Measurements from ENCODE around the gene INTS6L. TPM values are rescaled to one million over a fixed set of nuclear protein-coding genes. Genes with fewer than 3 reads are reported as not detected.

Gene INTS6L, protein sequence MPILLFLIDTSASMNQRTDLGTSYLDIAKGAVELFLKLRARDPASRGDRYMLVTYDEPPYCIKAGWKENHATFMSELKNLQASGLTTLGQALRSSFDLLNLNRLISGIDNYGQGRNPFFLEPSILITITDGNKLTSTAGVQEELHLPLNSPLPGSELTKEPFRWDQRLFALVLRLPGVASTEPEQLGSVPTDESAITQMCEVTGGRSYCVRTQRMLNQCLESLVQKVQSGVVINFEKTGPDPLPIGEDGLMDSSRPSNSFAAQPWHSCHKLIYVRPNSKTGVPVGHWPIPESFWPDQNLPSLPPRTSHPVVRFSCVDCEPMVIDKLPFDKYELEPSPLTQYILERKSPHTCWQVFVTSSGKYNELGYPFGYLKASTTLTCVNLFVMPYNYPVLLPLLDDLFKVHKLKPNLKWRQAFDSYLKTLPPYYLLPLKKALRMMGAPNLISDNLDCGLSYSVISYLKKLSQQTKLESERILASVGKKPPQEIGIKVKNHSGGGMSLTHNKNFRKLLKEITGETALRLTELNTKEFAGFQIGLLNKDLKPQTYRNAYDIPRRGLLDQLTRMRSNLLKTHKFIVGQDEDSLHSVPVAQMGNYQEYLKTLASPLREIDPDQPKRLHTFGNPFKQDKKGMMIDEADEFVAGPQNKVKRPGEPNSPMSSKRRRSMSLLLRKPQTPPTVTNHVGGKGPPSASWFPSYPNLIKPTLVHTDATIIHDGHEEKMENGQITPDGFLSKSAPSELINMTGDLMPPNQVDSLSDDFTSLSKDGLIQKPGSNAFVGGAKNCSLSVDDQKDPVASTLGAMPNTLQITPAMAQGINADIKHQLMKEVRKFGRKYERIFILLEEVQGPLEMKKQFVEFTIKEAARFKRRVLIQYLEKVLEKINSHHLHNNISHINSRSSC
- total RNA-seq (2014; rRNA removed): 2.6 and 6.1 TPM in 2 replicates
- polyA plus RNA-seq (2012): 0.64 TPM

DNA sequence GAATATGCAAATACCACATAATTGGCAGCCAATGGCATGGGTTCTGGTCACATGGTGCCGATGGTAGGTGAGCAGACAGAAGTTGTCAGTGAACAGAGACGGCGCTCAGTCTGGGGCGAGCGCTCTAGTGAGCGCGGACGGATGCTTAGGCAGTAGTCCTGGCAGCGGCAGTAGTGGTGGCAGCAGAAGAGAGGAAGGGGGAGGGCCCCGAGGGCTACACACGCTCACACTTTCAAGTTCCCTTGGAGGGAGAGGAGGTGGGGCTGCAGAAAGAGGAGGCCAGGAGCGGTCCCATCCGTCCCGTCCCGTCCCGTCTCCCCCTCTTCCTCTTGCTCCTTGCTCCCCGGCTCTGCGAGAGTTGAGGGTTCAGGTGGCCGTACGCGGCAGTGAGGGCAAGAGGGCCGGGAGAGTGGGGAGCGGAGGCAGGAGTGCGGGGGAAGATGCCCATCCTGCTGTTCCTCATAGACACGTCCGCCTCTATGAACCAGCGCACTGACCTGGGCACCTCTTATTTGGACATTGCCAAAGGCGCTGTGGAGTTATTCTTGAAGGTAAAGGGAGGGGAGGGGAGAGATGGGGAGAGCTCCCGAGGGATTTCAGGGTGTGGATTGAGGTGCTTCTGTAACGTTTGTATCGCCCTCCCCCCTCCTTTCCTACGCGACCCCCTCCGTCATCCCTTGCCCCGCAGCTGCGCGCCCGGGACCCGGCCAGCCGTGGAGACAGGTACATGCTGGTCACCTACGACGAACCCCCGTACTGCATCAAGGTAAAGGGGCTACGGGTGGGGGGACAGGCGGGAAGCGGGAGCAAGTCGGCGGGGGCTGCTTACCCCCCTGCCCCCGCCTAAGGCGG lies at the start of gene INTS6L:
Gene INTS6L (plus strand): TSS at position 108 of the 852 bp plus-strand sequence. CDS start 333 bp downstream, at position 441.
- peak; percentile 85 for DNase-seq (ENCODE audit: low read depth)

DNA sequence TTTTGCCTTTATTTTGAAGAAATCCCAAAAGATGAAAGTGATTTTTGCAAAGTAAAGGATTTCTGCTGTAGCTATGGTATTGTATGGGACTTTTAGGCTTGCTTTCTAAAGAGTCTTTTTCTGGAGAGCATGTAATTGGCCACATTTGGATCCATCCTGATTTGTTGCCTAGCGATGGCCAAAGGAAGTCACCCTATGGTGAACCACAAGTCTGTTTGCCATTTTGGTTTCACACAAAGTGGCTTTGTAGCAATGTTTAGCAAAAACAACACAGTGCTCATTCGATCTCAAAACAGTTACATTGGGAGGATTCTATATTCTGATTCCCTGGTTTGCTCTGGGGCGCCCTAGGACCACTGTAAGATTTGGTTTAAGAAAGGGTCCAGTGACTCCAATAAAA lies 44.1 kb upstream of the INTS6L start:
- DNase-seq (ENCODE audit: low read depth): no peak

- peak; percentile 60 for DNase-seq (ENCODE audit: low read depth)
Observed at GRCh38 chrX:135477576-135477975, 42.9 kb upstream of the INTS6L start.

- no peak for DNase-seq (ENCODE audit: low read depth)
Observed at GRCh38 chrX:135480076-135480475, 40.4 kb upstream of the INTS6L start.

- DNase-seq (ENCODE audit: low read depth): no peak
Observed at GRCh38 chrX:135481696-135482179, 38.7 kb upstream of the INTS6L start.

DNA sequence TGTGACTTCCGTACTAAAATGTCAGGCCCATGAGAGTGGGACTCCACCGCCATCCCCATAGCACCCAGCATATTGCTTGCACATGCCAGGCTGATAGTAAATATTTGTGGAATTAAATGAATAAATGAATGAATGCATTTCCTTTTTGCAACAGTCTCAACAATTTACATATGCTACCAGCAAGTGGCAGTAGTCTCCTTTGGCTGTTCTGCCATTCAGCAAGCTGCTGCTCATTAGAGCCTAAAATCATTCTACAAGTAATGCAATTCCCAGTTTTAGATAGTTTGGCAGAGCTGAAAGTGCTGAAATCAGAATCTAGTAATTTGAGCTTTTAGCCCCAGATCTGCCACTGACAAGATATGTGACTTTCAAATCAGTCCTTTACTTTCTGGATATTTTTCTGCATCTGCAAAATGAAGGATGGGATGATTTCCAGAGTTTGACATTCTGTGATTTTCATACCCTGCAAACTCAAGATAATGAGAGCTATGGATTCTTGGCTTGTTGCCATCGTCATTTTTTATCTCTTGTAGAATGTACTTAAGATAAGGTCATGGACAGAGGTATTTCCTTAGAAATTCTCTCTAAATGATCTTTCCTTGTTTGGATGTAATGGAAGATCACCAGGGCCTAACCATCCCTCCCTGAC lies 35.7 kb upstream of the INTS6L start:
- peak; percentile 23 for DNase-seq (ENCODE audit: low read depth)

DNA sequence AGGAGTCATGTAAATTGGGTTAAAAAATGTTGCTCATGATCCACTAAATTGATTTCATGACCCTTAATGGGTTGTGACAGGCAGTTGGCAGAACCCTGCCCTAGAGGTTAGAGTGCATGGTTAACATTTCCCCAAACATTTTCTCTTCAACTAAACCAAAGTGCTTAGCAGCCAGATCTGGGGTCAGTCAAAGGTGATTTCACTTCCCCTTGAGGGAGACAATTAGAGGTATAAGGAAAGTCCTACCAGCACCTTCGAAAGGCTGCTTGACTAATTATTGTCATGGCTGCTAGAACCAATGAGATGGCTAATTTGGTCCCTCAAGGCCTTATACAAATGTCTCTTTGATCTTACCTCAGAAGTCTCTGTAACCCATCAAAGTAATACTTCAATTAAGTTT lies 30.9 kb upstream of the INTS6L start:
- no peak for DNase-seq (ENCODE audit: low read depth)

- DNase-seq (ENCODE audit: low read depth): no peak
Observed at GRCh38 chrX:135490979-135491514, 29.4 kb upstream of the INTS6L start.

- no peak for DNase-seq (ENCODE audit: low read depth)
Observed at GRCh38 chrX:135494453-135494852, 26.0 kb upstream of the INTS6L start.

DNA sequence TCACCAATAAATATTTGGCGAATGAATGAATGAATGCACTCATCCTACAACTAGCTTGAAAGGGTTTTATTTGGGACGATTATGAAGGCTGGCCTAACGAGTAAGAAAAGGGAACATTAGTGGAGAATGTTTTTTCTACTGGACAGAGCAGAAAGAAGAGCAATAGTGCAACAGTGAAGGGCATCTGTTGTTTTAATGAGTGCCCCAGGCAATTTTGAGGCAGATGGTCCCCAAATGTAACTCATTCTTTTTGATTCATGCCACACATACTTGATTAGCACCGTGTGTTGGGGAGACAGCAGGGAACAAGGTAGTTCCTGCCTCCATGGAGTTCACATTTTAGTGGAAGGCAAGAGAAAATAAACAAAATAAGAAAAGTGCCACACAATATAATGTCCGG lies 22.7 kb upstream of the INTS6L start:
- DNase-seq (ENCODE audit: low read depth): no peak

DNA sequence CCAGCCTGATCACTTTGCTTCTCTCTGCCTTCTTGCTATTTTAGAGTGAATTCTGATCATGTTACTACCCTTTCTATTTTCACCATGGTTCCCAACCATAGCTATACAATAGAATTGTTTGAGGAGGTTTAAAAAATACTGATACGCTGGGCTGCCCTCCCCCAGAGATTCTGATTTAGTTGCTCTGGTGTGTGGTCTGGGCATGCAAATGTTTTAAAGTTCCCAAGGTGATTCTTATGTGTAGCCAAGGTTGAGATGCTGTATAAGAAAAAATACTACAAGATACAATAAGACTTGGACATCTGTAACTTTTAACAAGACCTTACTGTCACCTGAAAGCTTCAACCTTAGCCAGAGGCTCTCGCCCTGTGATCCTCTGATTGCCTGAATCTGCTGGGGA lies 22.2 kb upstream of the INTS6L start:
- no peak for DNase-seq (ENCODE audit: low read depth)

DNA sequence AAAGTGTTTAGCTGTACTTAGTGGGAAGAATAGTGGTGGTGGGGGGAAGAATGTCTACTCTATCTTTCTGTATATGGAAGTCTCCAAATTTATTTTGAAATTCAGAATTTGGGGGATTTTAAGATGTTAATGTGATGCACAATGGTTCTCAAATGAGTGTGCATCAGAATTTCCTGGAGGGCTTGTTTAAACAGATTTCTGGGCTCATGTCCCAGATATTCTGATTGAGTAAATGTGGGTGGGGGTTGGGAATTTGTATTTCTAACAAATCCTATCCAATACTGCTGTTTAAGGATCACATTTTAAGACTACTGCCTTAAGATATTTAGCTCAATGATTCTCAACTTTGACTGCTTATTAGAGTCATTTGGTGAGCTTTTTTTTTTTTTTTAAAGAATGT lies 15.1 kb upstream of the INTS6L start:
- DNase-seq (ENCODE audit: low read depth): no peak

DNA sequence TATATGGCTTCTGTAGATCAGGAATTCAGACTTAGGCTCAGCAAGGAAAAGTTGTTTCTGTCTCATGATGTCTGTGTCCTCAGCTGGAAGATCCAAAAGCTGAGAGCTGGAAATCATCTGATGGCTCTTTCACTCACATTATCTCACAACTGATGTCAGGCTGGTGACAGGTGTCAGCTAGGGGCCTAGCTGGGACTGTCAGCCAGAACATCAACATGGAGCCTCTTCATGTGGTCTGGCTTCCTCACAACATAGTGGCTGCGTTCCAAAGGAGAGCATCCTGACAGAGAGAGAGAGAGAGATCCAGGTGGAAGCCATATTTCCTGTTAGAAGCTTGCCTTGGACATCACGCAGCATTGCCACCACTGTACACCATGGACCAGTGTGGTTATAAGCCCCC lies 10.6 kb upstream of the INTS6L start:
- DNase-seq (ENCODE audit: low read depth): no peak

DNA sequence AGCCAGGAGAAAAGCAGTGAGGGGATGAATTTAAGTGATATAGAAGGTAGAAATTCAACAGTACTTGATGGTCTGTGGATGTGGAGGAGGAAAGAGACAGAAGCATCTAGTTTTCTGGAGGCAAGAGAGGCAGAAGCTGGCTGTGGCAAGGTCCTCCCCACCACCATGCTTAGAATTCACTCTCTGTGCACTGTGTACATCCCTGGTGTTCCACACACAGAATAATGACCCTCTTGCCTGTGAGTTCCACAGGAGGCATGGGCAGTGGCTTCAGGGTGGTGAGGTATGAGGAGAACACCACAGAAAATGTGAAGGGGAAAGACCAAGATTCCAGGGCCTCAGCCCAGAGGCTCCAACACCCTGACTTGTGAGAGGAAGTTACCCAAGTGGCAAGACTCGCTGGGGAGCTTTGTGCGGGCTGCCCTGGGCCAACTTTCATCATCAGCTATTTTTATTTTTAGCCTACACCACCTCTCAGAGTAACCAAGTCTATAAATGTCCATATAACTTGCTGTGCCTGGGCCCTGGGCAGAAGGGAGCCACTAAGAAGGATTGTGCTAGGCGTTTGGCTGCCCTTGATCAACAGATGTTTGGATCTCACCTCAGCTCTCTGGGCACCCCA lies 7.8 kb upstream of the INTS6L start:
- DNase-seq (ENCODE audit: low read depth): no peak

DNA sequence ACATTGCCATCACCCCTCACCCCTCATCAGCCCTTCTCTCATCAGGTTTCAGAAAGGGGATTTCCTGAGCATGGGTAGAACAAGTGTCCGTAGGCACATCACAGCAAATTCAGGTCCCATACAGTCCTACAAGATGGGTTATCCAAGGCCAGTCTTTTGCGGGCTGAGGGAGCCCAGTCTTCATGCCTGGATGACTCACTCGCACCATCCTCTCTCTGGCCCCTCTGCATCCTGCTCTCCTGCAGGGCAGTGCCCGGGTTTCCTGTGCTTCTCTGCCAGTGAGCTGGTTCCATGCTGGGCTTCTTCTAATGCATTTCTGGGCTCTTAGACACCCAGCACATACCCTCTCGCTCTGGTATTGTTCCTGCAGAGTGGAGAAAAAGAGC lies 7.3 kb upstream of the INTS6L start:
- no peak for DNase-seq (ENCODE audit: low read depth)

DNA sequence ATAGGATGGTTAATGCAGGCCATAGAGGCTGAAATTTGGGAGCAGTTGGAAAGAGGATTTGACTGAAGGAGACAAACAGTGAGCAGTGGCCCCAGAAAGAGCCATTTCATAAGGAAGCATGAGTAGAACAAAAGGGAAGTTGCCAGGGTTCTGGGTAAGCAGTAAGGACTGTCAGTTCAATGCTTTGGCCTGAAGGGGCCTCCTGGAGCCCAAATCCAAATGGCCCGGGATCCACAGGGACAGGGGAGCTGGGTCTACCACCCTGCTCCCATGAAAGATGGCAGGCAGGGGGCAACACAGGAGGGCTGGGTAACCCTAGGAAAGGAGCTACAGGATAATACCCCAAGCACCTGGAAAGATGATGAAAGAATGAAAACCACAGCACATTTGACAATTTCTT lies 4.1 kb upstream of the INTS6L start:
- no peak for DNase-seq (ENCODE audit: low read depth)

DNA sequence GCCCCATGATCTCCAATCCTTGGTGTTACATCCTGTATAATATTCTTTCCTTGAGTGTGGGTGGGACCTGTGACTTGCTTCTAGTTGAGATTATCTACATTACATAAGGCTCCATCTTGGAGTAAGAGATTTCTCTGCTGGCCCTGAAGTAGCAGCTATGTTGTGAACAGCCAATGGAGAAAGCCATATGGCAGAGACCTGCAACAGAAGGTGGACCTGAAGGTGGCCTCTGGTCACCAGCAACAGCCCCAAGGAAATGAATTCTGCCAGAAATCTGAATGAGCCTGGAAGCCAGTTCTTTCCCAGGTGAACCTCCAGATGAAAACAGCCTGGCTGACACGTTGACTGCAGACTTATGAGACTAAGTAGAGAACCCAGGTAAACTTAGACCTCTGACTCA lies 2.3 kb upstream of the INTS6L start:
- no peak for DNase-seq (ENCODE audit: low read depth)

- DNase-seq (ENCODE audit: low read depth): no peak
Observed at GRCh38 chrX:135520022-135520552, 373 bp upstream of the INTS6L start.

- DNase-seq (ENCODE audit: low read depth): peak; percentile 84
Observed at GRCh38 chrX:135521405-135522131, 1.1 kb downstream of the INTS6L start.

Measured in LHCN-M2 (cell line).